GM13977 (cell line): ENCODE data around the gene PLEKHA6.

ENCODE experiments used
- DNase-seq: peaks from one replicate; pipeline ENCODE4 v3.0.0; 2012; ENCODE audit warnings: low spot score
- in situ Hi-C: fragments of 300-500 bp; cut with MboI; formaldehyde crosslinking; loops from one replicate; pipeline ENCODE4 v1.12.0; 2022; ENCODE audit warnings: low sequenced_read_pairs, low pct_unique_long_range_greater_than_20kb, mixed read lengths, inconsistent platforms; ENCODE audit not compliant: unreplicated experiment
- TF ChIP-seq, protein P1 (sequence below): IDR thresholded peaks from 2 replicates; pipeline ENCODE4 v1.5.1; 2012; ENCODE audit warnings: mild to moderate bottlenecking, control low read depth; ENCODE audit not compliant: insufficient read depth; ENCODE audit errors: extremely low read depth, missing control alignments

The PLEKHA6 gene

DNA sequence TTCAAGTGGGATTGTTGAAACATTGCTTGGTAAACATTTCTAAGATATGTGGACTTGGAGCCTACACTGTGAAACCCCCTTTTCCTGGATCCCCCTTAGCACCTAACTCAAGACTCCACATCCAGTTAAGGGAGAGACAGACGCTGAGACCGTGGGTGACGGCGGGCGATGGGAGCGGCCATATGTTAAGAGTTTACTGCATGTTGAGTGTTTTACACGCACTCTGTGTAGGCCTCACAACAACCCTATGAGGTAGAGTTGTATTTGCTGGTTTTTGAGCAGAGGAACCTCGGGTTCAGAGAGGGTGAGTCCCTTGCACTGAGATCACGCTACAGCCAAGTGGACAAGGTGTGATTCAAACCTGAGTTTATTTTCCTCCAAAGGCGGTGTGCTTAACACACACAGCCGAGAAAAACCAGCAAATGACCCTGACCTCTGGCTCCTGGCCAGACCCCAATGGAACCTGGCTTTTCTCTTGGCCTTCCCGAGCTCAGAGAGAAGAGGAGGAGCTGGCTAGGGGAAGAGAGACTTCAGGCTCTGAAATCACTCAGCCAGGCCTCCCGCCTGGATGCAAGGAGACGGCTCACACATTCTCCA is 99.0 kb downstream of the PLEKHA6 start:
- DNase-seq: no peak
- in situ Hi-C loops: no loop called here

DNA sequence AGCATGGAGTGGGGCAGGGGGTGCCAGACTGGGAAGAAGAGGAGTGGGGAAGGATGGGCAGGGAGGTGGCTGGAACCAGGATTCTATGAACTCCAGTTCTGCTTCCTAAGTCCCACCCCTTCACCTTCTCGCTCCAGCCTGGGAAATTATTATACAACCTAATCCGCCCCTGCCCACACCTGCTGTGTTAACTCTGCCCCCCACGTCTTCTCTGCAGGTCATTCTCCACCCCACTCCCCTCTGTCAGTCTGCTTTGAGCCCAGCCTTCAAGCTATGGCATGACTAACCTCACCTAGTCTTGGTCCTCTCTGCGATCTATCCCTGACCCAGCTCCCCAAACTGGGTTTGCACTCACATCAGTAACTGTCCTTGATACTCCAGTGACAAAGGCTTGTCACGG is 99.9 kb downstream of the PLEKHA6 start:
- DNase-seq: no peak
- TF ChIP-seq, protein P1, sequence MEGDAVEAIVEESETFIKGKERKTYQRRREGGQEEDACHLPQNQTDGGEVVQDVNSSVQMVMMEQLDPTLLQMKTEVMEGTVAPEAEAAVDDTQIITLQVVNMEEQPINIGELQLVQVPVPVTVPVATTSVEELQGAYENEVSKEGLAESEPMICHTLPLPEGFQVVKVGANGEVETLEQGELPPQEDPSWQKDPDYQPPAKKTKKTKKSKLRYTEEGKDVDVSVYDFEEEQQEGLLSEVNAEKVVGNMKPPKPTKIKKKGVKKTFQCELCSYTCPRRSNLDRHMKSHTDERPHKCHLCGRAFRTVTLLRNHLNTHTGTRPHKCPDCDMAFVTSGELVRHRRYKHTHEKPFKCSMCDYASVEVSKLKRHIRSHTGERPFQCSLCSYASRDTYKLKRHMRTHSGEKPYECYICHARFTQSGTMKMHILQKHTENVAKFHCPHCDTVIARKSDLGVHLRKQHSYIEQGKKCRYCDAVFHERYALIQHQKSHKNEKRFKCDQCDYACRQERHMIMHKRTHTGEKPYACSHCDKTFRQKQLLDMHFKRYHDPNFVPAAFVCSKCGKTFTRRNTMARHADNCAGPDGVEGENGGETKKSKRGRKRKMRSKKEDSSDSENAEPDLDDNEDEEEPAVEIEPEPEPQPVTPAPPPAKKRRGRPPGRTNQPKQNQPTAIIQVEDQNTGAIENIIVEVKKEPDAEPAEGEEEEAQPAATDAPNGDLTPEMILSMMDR: no peak
- in situ Hi-C loops: no loop called here

More for the DNA sequence above, 99.0 kb downstream of the PLEKHA6 start:
- TF ChIP-seq, protein P1: no peak

DNA sequence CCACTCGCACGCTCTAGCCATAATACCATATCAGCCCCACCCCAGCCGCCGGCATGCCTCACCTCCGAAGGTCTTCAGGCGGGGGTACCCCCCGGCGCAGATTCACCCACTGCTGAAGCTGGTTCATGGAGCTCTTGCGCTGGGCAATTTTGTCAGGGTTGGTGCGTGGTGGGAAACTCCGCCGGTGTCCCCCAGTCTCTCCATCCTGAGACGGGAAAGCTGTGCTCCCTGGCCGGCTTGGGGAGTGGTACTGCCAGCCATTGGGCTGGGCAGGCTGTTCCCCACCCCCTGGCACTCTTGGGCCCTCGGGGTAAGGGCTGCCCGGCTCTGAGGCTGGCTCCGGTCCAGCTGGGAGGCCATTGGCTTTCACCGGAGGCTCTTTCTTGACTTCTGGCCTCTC is 100.5 kb downstream of the PLEKHA6 start:
- DNase-seq: no peak
- TF ChIP-seq, protein P1: no peak
- in situ Hi-C loops: no loop called here

DNA sequence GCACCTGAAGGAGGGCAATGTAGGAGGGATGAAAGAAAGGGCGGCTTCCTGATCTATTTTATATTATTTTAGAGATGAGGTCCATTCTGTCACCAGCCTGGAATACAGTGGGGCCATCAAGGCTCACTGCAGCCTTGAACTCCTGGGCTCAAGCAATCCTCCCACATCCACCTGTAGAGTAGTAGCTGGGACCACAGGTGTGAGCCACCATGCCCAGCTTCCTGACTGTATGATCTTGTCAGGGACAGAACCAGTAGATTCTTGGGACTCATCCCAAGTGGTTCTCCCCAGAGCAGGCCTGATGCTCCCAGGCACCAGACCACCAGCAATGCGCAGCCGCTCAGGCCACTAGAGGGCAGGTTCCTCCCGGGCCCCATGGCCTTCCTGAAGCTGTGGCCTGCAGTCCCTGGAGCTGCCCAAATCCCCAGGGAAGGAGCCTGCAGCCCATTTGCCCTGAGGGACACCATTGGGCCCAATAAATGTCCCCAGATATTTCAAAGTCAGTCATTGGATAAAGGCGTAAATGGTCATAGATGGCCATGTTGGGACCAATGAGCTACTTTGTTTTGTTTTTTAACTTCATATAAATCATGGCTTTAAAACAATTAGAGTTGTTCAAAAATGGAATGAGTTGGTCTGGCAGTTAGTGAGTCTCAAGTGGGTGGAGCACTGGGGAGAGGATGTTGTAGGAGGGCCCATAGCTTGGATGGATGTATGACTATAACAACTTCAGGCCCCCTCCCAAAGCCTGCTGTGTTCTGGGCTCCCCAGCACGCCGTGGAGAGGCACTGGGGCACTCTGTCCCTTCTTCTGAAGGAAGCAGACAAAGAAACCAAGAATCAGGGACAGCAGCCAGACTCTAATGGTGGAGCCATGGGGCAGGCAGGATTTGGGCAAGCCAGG is 101.3 kb downstream of the PLEKHA6 start:
- TF ChIP-seq, protein P1: peak; percentile 76
- in situ Hi-C loops: no loop called here
- DNase-seq: peak; percentile 68

DNA sequence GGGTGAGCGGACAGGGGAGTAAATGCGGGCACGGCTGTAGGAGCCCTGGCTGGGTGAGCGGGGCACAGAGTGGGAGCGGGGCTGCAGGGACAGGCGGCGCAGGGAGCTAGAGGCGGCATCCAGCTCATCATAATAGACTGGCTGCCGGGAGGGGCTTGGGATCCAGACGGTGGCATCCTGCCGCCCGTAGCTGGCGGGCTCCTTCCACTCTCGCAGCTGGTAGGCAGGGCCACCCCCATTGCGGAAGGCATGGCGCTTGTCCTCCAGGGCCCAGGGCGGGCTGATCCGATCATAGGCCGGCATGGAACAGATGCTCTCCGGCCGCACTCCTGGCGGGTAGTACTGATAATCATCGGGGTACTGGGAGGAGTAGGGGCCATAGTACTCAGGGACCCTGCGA is 102.3 kb downstream of the PLEKHA6 start:
- in situ Hi-C loops: no loop called here
- no peak for DNase-seq
- TF ChIP-seq, protein P1: no peak

DNA sequence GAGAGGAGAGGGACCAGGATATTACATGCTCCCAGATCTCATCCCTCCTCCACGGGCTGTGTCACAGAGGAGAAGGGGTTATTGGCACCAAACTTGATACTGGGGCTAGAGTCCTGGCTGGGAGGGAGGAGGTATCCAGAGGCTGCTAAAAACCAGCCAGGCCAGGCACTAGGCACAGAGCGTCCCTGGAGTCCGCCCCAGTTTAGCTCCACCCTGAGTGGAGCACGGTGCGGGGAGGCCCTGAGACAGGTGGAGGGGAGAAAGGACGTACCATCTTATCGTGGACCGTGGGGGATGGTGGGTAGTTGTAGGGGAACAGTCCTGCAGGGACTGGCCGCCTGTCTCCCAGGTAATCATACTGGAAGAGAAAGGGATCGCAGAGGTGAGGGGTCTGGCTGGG is 103.2 kb downstream of the PLEKHA6 start:
- DNase-seq: no peak
- in situ Hi-C loops: no loop called here
- TF ChIP-seq, protein P1: no peak
